Breast epithelium (tissue), 4 donors: Measurements from ENCODE around the gene DYNC1LI2. TPM values are rescaled to one million over a fixed set of nuclear protein-coding genes. Genes with fewer than 3 reads are reported as not detected.
A peak's percentile ranks its signal among the peaks of the same experiment; 100 is the strongest.
"Not testable (repeated sequence)": the region's sequence is repeated elsewhere in the genome, so short reads cannot be mapped to it uniquely, and the experiment has no call there.

ENCODE experiments used
- DNase-seq, 2 donors: peaks; one replicate each; pipeline ENCODE4 v3.0.0-alpha.2; 2019; ENCODE audit warnings: low spot score in 2 of 2
- H3K27ac ChIP-seq, 2 donors: fragments of 200-600 bp; sonication (generic) in 1 of 2; one replicate each; pipeline ENCODE4 v1.5.1; 2016 to 2019; ENCODE audit warnings: mild to moderate bottlenecking in 1 of 2
- H3K27me3 ChIP-seq, 2 donors: fragments of 200-600 bp; sonication (generic) in 1 of 2; one replicate each; pipeline versions ENCODE4 v1.5.1 to v1.6.0; 2017 to 2019; ENCODE audit warnings: control low read depth in 1 of 2, mild to moderate bottlenecking in 1 of 2
- H3K36me3 ChIP-seq: fragments of 200-600 bp; one replicate; pipeline ENCODE4 v1.5.1; 2019
- H3K4me1 ChIP-seq, 2 donors: fragments of 200-600 bp; sonication (generic); one replicate each; pipeline ENCODE4 v1.5.1; 2016 to 2019; ENCODE audit warnings: control low read depth in 1 of 2
- H3K4me3 ChIP-seq, 3 donors: fragments of 200-600 bp; sonication (generic); 1 replicate in 2 of 3; 2 replicates in 1 of 3; pipeline ENCODE4 v1.5.1; 2016 to 2019; ENCODE audit warnings: mild to moderate bottlenecking in 3 of 3, moderate library complexity in 2 of 3
- H3K9me3 ChIP-seq, 2 donors: fragments of 200-600 bp; sonication (generic) in 1 of 2; one replicate each; pipeline ENCODE4 v1.5.1; 2016 to 2019; ENCODE audit warnings: control low read depth in 1 of 2
- CTCF ChIP-seq, 3 donors: fragments of 450-650 bp; IDR thresholded peaks; one replicate each; pipeline ENCODE4 v1.5.1; 2016 to 2017; ENCODE audit warnings: antibody characterized with exemption in 3 of 3, mild to moderate bottlenecking in 3 of 3, moderate library complexity in 3 of 3
- POLR2A ChIP-seq: fragments of 450-650 bp; IDR thresholded peaks from one replicate; pipeline ENCODE4 v1.6.1; 2016; ENCODE audit warnings: antibody characterized with exemption, mild to moderate bottlenecking, moderate library complexity
- POLR2AphosphoS5 ChIP-seq, 3 donors: sonication (generic); formaldehyde crosslinking; IDR thresholded peaks; one replicate each; pipeline ENCODE4 v1.6.1; 2017; ENCODE audit warnings: antibody characterized with exemption in 3 of 3
- intact Hi-C: fragments of 100-400 bp; cut with DNase I; formaldehyde crosslinking; loops from one replicate; pipeline ENCODE4 v1.15.1; 2023; ENCODE audit warnings: low total_unique reads
- total RNA-seq, 3 donors: library from RNA; depleted of rRNA; stranded (reverse); fragments of >200 nt; gene quantifications; one replicate each; pipeline ENCODE4 v1.1.0, GENCODE V29; 2016

The DYNC1LI2 gene
- total RNA-seq, result 100 to 1,000 TPM; 153 to 172 (median 156) TPM

DNA sequence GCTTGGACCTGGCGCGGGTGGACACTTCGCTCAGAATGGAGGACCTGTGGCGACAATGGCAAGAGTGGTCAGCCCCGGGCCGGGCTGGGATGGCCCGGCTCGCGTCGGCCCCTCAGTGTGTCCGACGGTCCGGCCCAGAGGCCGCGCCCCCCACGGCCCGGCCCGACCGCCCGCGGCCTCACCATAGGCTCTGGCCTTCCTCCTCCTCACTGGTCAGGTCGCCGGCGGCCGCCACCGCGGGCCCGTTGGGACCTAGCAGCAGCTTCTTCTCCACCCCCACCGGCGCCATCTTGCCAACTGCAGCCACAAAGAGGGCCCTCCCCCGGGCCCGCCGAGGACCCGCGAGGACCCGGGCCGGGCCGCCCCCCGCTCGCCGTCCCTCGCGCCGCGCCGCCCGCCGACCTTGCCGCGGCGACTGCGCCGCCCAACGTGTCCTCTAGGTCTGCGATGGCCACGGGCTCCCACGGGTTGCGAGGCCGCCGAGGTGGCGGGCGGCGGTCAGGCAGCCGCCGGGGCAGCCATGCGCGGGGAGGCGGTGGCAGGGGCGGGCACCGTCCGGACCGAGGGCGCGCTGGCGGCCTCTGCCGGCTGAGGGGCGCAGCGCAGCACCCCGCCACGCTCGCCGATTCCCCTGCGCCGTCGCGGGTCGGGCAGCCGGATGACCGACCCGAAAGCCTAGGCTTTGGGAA, at the start of gene DYNC1LI2:
TSS of gene DYNC1LI2 (minus strand) at position 307 of the 689 bp plus-strand sequence. CDS start at position 289, 18 bp downstream.
- Histone ChIP-seq H3K36me3 (no peaks in the 10 kb centered on the region), H3K4me1 (peaks cover 0 to 12% of the 10 kb centered on the region in 2 donors), H3K27me3 (no peaks in the 10 kb centered on the region), H3K4me3 (peak within 1 kb of the TSS; percentile 86 to 100 (median 99)), H3K27ac (peak within 1 kb of the TSS; percentile 94 to 97), H3K9me3 (no peaks in the 10 kb centered on the region)
- TF ChIP-seq CTCF (IDR thresholded peaks at IDR 0.05) (peak in 1 of 3 donors; percentile 98), POLR2A (no peak), POLR2AphosphoS5 (IDR thresholded peaks at IDR 0.05) (peak in 1 of 3 donors; percentile 16)
- intact Hi-C loops, result no loop called here
- peak; percentile 65 to 79 for DNase-seq

DNA sequence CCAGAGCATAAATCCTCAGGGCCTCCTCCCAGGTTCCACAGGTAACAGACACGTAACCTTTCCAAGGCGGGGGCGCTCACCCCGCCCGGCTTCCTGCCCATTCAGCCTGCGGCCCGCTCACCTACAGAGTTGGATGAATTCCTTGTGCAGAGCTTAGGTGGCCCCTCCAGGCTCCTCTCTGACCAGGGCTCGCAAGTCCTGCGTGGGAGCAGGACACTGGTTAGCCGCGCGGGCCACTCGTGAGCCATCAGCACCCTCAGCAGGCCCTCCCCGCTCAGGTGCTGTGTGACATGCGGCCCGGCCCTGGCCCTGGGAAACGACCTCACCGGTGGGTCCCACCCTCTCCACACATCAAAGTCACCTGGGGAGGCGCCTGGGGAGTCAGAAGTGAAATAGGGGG, 49.4 kb upstream of the DYNC1LI2 start:
- intact Hi-C loops, result no loop called here
- Histone ChIP-seq H3K27me3 (no peaks in the 10 kb centered on the region), H3K4me1 (no peaks in the 10 kb centered on the region), H3K9me3 (no peaks in the 10 kb centered on the region), H3K27ac (no peak overlapping the region), H3K36me3 (no peaks in the 10 kb centered on the region), H3K4me3 (no peak overlapping the region)
- TF ChIP-seq POLR2A (no peak), CTCF (IDR thresholded peaks at IDR 0.05) (no peak), POLR2AphosphoS5 (IDR thresholded peaks at IDR 0.05) (no peak)
- no peak for DNase-seq

GRCh38 chr16:66798161-66798560, 46.8 kb upstream of the DYNC1LI2 start:
- TF ChIP-seq POLR2A (no peak), POLR2AphosphoS5 (IDR thresholded peaks at IDR 0.05) (no peak), CTCF (IDR thresholded peaks at IDR 0.05) (no peak)
- intact Hi-C loops, result no loop called here
- DNase-seq, result no peak
- Histone ChIP-seq H3K36me3 (no peaks in the 10 kb centered on the region), H3K4me3 (no peak overlapping the region), H3K27ac (no peak overlapping the region), H3K27me3 (no peaks in the 10 kb centered on the region), H3K4me1 (no peaks in the 10 kb centered on the region), H3K9me3 (no peaks in the 10 kb centered on the region)

DNA sequence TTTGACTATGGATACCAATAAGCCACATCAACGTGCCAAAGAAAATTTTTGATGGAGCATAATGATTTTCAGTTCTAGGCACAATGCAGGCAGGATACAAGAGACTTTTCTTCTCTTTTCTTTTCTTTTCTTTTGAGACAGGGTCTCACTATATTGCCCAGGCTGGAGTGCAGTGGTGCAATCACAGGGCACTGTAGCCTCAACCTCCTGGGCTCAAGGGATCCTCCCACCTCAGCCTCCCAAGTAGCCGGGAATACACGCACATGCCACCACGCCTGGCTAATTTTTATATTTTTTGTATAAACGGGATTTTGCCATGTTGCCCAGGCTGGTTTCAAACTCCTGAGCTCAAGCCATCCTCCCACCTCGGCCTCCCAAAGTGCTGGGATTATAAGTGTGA, 42.6 kb upstream of the DYNC1LI2 start:
- H3K9me3 ChIP-seq, H3K27me3 ChIP-seq, DNase-seq, intact Hi-C loops, H3K4me1 ChIP-seq, H3K36me3 ChIP-seq, H3K4me3 ChIP-seq, H3K27ac ChIP-seq: not testable (repeated sequence)

DNA sequence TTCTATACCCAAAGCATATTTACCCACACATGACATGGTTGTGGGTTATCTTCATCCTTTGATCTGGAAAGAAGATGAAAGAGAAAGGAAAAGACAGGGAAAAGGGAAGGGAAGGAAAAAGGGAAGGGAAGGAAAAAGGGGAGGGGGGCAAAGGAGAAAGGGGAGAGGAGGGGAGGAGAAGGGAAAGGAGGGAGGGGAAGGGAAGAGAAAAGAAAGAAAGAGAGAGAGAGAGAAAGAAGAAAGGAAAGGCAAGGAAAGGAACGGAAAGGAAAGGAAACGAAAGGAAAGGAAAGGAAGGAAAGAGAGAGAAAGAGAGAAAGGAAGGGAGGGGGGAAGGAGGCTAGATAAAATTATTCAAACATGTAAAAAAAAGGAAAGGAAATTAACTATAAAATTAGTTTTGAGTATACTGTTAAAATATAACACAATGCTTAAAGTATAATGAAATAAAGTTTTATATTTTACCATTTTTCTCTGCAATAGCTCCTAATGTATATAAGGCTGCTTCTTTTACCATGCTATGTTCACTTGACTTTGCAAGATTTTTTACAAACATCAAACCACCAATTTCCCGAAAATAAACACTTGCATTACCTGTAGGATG, 38.8 kb upstream of the DYNC1LI2 start:
- no peak for DNase-seq
- Histone ChIP-seq H3K4me1 (no peaks in the 10 kb centered on the region), H3K27ac (no peak overlapping the region), H3K4me3 (no peak overlapping the region), H3K36me3 (no peaks in the 10 kb centered on the region), H3K27me3 (no peaks in the 10 kb centered on the region), H3K9me3 (no peaks in the 10 kb centered on the region)
- intact Hi-C loops, result no loop called here
- no peak for TF ChIP-seq CTCF (IDR thresholded peaks at IDR 0.05)
- no peak for TF ChIP-seq POLR2AphosphoS5 (IDR thresholded peaks at IDR 0.05)
- TF ChIP-seq POLR2A, result no peak
